Parathyroid adenoma (tissue), 2 donors: Measurements from ENCODE around the gene EEIG2.

Experiments
- H2AFZ ChIP-seq: fragments of 300-600 bp; sonication (generic); one replicate; pipeline ENCODE4 v1.7.0; 2017; ENCODE audit warnings: antibody characterized with exemption, mild to moderate bottlenecking
- H3K27ac ChIP-seq: fragments of 300-600 bp; sonication (generic); one replicate; pipeline ENCODE4 v1.7.0; 2017
- H3K27me3 ChIP-seq: fragments of 300-600 bp; sonication (generic); one replicate; pipeline ENCODE4 v1.7.0; 2017; ENCODE audit warnings: low read length; ENCODE audit not compliant: control insufficient read depth, insufficient read depth
- H3K36me3 ChIP-seq: fragments of 300-600 bp; sonication (generic); one replicate; pipeline ENCODE4 v1.7.0; 2017; ENCODE audit warnings: low read length; ENCODE audit not compliant: control insufficient read depth, insufficient read depth
- H3K4me1 ChIP-seq: fragments of 300-600 bp; sonication (generic); one replicate; pipeline ENCODE4 v1.7.0; 2017; ENCODE audit warnings: control low read depth
- H3K4me2 ChIP-seq: fragments of 300-600 bp; sonication (generic); one replicate; pipeline ENCODE4 v1.7.0; 2017; ENCODE audit warnings: low read length
- H3K4me3 ChIP-seq: fragments of 300-600 bp; sonication (generic); one replicate; pipeline ENCODE4 v1.7.0; 2017; ENCODE audit warnings: low read depth, low read length
- H3K79me2 ChIP-seq: fragments of 300-600 bp; sonication (generic); one replicate; pipeline ENCODE4 v1.7.0; 2017; ENCODE audit warnings: control low read depth
- H3K9ac ChIP-seq: fragments of 300-600 bp; sonication (generic); one replicate; pipeline ENCODE4 v1.7.0; 2017; ENCODE audit warnings: mild to moderate bottlenecking
- H3K9me3 ChIP-seq: fragments of 300-600 bp; sonication (generic); one replicate; pipeline ENCODE4 v1.7.0; 2017; ENCODE audit warnings: low read length; ENCODE audit not compliant: control insufficient read depth
- CTCF ChIP-seq: fragments of 300-600 bp; sonication (generic); IDR thresholded peaks from one replicate; pipeline ENCODE4 v1.7.0; 2017; ENCODE audit warnings: antibody characterized with exemption, mild to moderate bottlenecking
- donor health status: primary hyperparathyroidism.

EEIG2 gene

DNA sequence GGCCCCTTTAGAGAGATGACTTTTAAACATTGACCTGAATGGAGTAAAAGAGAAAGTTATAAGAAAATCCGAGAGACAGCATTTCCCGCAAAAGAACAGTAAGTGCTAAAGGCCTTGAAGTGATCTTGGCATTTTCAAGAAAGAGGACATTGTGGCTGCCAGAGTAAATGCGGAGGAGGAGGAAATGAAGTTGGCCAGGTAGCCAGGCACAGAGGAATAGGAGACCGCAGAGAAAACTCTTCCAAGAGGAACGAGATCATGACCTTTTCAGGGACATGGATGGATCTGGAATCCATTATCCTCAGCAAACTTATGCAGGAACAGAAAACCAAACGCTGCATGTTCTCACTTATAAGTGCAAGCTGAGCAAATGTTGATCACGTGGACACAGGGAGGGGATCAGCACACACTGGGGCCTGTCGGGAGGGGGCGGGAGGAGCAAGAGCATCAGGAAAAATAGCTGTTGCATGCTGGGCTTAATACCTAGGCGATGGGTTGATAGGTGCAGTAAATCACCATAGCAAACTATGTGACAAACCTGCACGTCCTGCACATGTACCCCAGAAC lies 49.7 kb downstream of the EEIG2 start:
- no peaks in the 10 kb centered on the region for H3K27me3 ChIP-seq
- H2AFZ ChIP-seq, result peak overlapping the region; percentile 42
- H3K9ac ChIP-seq, result no peak overlapping the region
- H3K36me3 ChIP-seq, result no peaks in the 10 kb centered on the region
- H3K4me3 ChIP-seq, result no peak overlapping the region
- peak overlapping the region; percentile 19 for H3K27ac ChIP-seq
- no peaks in the 10 kb centered on the region for H3K79me2 ChIP-seq
- no peaks in the 10 kb centered on the region for H3K9me3 ChIP-seq
- H3K4me1 ChIP-seq, result peaks cover 4% of the 10 kb centered on the region
- no peak for TF ChIP-seq CTCF
- H3K4me2 ChIP-seq, result no peak overlapping the region
